ENCODE measurements around the gene TIMP3.

TIMP3 gene

DNA sequence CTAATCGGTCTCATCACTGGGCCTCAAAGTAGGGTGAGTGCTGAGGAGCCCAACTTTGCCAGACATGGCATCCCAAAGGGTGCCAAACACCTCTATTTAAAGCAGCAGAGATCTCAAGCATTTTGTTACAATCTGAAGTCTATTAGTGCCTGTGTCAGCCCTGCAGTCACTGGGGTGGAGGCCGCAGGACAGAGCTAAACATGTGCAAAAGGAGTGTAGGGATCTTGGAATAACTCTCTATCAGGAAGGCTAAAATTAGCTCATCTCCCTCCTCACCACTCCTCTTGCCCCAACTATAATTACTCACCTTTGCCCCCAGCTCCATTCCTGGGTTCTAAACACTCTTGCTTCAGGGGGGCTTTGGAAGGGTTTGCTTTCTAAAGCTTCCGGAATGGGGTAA, 87.5 kb downstream of the TIMP3 start:
- no peak for DNase-seq

DNA sequence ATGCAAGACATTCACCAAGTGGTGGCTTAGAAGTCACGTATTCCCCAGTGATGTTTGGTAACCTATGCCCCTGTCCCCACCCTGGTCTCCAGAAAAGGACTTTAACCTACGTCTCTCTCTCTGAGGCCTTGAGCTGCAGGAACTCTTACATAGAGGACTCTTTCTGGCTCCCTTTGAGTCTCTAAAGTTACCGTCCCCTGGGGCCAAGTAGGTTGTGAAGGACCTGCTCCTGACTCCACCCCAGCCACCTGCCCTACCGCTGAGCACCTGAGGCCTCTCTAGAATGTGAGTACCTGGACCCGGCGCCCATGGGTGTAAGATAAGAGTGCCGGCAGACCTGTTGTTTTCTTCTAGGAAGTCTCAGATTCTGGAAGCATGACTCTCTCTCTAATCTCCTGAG, 95.4 kb downstream of the TIMP3 start:
- DNase-seq, result no peak

DNA sequence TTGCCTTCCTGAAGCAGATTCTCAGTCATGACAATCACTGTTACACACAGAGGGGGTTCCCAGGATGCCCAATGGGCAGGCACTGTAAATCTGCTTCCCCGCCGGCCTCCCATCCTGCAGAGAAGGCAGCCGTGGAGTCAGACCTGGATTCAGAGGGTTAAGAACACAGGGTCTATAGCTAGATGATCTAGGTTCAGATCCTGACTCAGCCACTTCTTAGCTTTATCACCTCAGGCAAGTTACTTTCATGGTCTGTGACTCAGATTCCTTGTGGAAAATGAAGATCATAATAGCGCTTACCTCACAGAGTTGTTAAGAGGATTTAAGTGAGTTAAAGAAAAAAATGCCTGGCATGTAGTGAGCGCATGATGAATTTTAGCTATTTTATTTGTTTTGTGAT, 95.9 kb downstream of the TIMP3 start:
- no peak for DNase-seq

DNA sequence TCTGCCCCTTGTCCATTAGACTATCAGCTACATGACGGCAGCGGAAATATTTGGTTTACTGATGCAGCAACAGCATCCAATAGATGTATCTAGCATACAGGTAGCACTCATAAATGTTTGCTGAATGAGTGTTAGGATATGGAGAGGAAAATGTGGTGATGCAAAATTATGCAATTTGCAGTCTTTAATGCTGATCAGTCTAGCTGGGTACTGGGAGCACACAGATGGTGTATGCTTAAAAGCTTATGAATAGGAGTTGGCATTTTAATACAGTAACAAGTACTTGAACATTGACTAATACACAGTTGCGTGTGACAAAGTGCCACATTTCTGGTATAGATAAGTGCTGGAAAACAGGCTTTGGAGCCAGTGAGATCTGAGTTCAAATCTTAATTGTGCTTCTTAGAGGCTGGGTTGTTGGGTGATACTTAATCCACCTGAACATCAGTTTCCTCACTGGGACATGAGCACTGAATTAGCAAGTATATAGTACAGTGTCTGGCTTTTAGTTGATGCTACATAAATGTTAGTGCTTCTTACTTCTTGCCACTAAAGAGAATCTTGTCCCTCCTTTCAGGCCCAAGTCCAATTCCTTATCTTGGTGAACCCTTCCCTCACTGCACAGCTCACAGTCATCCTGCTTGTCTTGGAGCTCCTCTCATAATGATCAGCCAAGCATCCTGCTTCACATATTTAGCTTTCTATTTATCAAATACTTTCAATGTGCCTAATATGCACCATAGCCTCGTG, 99.6 kb downstream of the TIMP3 start:
- no peak for DNase-seq

DNA sequence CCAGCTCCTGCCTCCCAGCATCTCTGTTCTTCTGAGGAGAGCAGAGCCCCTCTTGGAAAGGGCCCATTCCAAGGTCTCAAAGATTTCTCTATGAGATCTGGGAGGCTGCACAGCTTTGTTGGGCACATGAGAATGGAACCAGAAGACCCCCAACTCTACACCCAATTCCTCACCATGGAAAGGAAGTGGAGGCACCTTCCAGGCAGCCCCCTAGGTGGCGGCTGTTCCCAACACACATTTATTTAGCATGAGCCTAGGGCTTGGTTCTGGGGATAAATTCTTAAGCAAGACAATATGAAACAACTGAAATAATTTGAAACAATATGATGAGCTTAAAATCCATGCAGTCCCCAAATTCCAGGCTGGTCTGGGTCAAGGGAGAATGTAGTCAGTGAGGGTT, 100.4 kb downstream of the TIMP3 start:
- DNase-seq, result no peak

DNA sequence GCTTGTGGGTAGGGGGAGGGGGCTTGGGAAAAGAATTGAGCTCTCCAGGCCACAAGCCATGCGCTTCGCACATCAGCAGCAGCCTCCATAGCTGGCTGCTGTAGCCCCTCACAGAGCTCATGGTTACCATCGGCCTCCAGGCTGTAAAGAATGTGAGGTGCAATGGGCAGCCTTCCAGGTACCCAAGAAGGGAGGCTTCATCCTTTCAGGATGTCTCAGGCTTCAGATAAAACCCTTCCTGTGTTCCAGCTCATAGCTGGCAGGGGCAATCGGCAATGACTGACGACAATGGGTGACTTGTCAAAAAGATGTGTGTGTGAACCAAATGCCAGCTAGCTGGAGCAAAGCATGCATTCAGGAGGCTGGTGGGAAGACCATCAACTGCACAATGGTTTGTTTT, 102.0 kb downstream of the TIMP3 start:
- DNase-seq, result no peak

DNA sequence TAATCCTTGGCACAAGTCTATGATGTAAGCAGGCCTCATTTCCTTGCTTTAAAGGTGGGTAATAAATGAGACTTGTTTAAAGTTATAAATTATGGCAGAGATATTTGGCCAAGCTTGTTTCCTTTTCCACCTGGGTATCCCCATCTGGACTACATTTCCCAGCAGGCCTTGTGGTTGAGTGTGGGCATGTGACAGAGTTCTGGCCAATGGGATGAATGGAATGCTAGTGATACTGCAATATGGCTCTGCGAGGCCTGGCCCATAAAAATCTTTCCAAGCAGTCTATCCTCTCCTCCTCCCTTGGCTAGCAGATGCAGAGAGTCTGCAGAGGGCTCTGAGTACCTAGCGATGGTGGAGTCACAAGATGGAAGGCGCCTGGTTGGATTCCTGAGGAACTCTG, 102.5 kb downstream of the TIMP3 start:
- no peak for DNase-seq

DNA sequence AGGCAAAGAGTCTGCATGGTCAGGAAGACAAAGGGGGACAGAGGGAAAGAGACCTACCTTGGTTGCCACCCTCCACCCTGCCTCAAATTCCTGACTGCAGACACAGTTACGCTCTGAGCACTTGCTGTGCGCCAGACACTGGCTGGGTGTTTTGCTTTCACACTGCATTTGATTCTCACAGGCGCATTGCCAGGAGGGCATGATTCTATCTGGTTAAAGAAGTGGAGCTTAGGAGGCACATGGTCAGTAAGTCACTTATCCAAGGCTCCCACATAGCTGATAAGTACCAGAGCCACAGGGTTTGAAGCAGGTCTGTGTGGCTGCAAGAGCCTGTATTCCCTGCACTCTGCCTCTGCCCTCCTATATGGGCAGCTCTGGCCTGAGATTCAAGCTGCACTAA, 103.9 kb downstream of the TIMP3 start:
- no peak for DNase-seq

DNA sequence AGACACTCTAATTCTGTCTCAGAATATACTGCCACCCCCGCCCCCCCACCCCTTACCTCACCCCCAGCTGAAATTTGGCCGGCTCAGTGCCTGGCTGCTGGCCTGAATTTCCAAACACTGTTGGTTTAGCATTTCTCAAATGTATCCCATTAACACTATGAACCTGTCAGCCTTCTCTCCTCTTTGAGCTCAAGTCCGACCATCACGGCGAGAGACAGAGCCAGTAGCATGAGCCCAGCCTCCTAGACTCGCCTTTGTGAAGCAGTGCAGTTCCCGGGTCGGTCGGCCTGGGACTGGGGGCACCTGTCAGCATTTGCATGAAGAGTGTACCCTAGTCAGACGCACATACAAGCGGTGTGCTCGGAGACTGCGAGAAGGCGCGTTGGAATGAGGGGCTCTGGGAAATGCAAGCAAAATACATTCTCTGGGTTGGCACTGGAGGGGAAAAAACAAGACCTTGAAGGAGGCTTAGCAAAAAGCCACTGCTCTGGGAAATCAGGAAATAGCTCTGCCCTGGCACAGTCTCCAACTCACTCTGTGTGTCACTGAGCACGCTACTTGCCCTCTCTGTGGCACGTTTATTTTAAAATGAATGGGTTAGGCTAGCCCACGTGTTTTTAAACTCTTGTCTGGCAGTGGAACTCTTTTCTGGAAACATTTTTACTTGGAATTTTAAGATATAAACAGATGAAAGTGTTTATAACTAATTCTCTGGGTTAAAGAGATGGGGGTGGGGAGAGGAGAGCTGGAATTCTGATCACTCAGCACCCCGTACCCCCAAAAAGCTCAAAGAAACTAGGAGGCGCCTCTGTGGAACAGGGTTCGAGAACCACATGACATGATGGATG, 108.3 kb downstream of the TIMP3 start:
- no peak for DNase-seq

DNA sequence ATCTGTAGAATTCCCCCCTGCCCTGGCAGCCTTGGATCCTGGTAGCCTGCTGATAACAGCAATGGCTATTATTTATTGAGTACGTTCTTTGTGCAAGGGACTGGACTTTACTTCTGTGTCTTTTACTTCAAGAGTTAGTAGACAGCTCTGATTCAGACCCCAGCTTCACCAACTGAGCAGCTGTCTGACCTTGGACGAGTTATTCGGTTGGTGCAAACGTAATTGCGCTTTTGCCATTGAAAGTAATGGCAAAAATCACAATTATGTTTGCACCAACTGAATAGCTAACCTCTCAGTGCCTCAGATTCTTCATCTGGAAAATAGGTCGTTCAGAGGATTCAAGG, 108.9 kb downstream of the TIMP3 start:
- no peak for DNase-seq

DNA sequence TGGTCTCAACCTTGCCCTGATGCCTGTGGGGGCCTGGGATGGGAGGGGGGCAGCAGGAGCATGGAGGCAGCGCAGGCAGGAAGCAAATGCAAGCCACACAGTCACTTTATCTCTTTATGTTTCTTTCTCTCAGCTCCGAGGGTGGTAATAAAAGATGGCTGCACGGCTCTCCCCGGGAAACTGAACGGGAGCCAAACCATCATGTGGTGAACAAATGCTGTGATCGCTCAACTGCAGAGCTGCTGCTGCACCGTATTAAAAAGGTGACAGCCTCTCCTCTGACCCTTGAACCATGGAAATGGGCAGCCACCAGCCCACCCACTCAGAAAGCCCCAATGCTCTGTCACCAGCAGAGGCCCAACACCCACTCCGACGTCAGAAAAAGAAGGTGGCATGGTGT, 110.0 kb downstream of the TIMP3 start:
- DNase-seq, result no peak

All from CD4-positive, alpha-beta T cell treated with Interleukin-6 for 4 hours (primary cell).